ENCODE measurements around the gene OGDH. TPM values are rescaled to one million over a fixed set of nuclear protein-coding genes. Genes with fewer than 3 reads are reported as not detected.

OGDH gene
- total RNA-seq, 1 experiment from 2014 or later = 69.1 TPM

- intact Hi-C loops (cut with micrococcal nuclease) = no loop called here
- DNase-seq (ENCODE audit: low read depth, low spot score) (no peak), ATAC-seq (no peak)
- no peak overlapping the region for H3K9ac ChIP-seq (ENCODE audit: low read length)
- H3K4me2 ChIP-seq (ENCODE audit: low read length) = no peak overlapping the region
- H3K79me2 ChIP-seq (ENCODE audit: insufficient read depth, low read length) = no peaks in the 10 kb centered on the region; the same call in 1 of the 2 replicates
- H3K27ac ChIP-seq (ENCODE audit: low read depth, low read length) = no peak overlapping the region
- no peaks in the 10 kb centered on the region for H3K9me2 ChIP-seq (ENCODE audit: insufficient read depth)
- ChIA-PET CTCF (no interaction called here), POLR2A (no interaction called here), RAD21 (ENCODE audit: low non-redundant PET in 1 of 2, low total read pairs in 2 of 2, uncharacterized antibody in 2 of 2, unreplicated experiment in 2 of 2) (no interaction called here)
- no TSS peak for BruUV-seq (replicated peaks)
- peaks cover 9 to 12% of the 10 kb centered on the region in 2 experiments; a peak in 2 of 4 replicates for H3K9me3 ChIP-seq (ENCODE audit: control insufficient read depth in 1 of 2, insufficient read depth in 1 of 2, low read depth in 1 of 2, low read length in 2 of 2)
- H2AFZ ChIP-seq (ENCODE audit: low read depth, low read length, poor library complexity, severe bottlenecking) = no peak overlapping the region
- H4K20me1 ChIP-seq (ENCODE audit: insufficient read depth) = no peaks in the 10 kb centered on the region
- TF ChIP-seq CBX3 (IDR thresholded peaks at IDR 0.05; ENCODE audit: low read depth) (no peak), ATF3 (IDR thresholded peaks at IDR 0.05) (no peak), RAD21 (IDR thresholded peaks at IDR 0.05; ENCODE audit: low read depth) (no peak), MAX (IDR thresholded peaks at IDR 0.05) (no peak), SRF (IDR thresholded peaks at IDR 0.05; ENCODE audit: low read depth) (no peak), TCF7L2 (IDR thresholded peaks at IDR 0.05; ENCODE audit: borderline replicate concordance, extremely low read depth, insufficient read depth, insufficient read length) (no peak), REST (IDR thresholded peaks at IDR 0.05; ENCODE audit: low read depth) (no peak), POLR2A (IDR thresholded peaks at IDR 0.05; ENCODE audit: borderline replicate concordance, extremely low read depth, insufficient read depth, insufficient read length) (no peak), CEBPB (IDR thresholded peaks at IDR 0.05; ENCODE audit: low read depth) (no peak), EGR1 (IDR thresholded peaks at IDR 0.05; ENCODE audit: low read depth) (no peak), YY1 (IDR thresholded peaks at IDR 0.05; ENCODE audit: extremely low read depth, insufficient replicate concordance, low read depth, low read length) (no peak), EZH2phosphoT487 (IDR thresholded peaks at IDR 0.05; ENCODE audit: borderline replicate concordance) (no peak), EZH2 (IDR thresholded peaks at IDR 0.05) (no peak), SP1 (IDR thresholded peaks at IDR 0.05; ENCODE audit: low read depth) (no peak)
- H3K36me3 ChIP-seq (ENCODE audit: control insufficient read depth in 1 of 2, insufficient read depth in 2 of 2, low read length in 2 of 2) = peaks cover 0 to 10% of the 10 kb centered on the region in 2 experiments; a peak in 2 of 4 replicates
- H3K27me3 ChIP-seq (ENCODE audit: insufficient read depth, low read length) = no peaks in the 10 kb centered on the region
- no peak overlapping the region for H3K4me3 ChIP-seq (replicated peaks in 1 of 2; ENCODE audit: low read depth in 1 of 2, low read length in 2 of 2)
- H3K4me1 ChIP-seq (ENCODE audit: control insufficient read depth in 1 of 2, insufficient read depth in 2 of 2, low read length in 2 of 2) = no peaks in the 10 kb centered on the region
Measured at GRCh38 chr7:44664780-44665461, 58.5 kb downstream of the OGDH start.

Data from HCT116 (cell line).